RWPE1 (cell line): Measurements from ENCODE around the gene WNT9B.

Experiments used
- CTCF ChIA-PET: fragments of 350-600 bp; sonication (Branson Sonifier 250); formaldehyde crosslinking; extraction: SDS; loops from one replicate; lab custom pipeline; 2021; lab: Yijun Ruan, JAX
- POLR2A ChIA-PET: fragments of 400-600 bp; formaldehyde crosslinking; extraction: SDS; loops from one replicate; lab custom pipeline; 2020; ENCODE audit warnings: antibody characterized with exemption; ENCODE audit not compliant: low non-redundant PET; lab: Yijun Ruan, JAX
- DNase-seq: peaks from one replicate; pipeline ENCODE4 v3.0.0; 2012; ENCODE audit warnings: low spot score
- H3K27ac ChIP-seq: fragments of 450-650 bp; 2 replicates; pipeline ENCODE4 v1.5.1; 2017
- TF ChIP-seq, protein P1 (sequence below): fragments of 450-650 bp; conservative IDR thresholded peaks from 2 replicates; pipeline ENCODE4 v1.5.1; 2017; ENCODE audit warnings: low read depth, mild to moderate bottlenecking

The WNT9B gene

DNA sequence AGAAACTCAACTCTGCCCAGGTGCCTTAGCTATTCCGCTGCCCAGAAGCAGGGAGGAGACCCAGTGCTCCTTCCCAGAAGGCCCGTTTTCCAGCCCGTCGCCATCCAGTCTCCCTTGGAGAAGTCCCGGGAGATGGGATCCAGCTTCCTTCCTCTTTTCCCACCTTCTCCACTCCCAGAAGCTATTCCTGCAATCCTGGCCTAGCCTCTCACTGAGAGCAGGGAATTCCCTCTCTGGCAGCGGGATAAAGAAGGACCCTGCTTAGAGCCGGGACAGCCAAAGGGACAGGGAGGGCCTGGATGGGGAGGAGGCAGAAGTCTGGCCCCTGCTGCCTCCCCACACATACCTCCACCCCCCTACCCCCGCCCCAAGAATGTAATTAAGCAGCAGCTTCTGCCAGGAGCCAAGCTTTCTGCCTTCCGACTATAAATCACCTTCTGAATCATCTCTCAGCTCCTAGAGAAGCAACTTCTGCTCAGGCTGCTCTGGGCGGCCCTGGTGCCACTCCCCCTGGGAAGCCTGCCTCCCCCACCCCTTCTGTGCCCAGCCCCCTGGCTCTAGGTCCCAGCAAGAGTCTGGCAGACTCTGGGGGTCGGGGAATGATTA is 39.3 kb upstream of the WNT9B start:
- CTCF ChIA-PET, result interaction anchor here (0.6 to 0.9 kb wide), 2 partner anchors 10 to 24 kb away, joined by 3 to 4 read pairs; no protein-coding TSS in a partner anchor
- DNase-seq, result peak; percentile 49
- POLR2A ChIA-PET, result interaction anchor here (0.6 kb wide), 1 partner anchor 68 kb away, joined by 3 read pairs; no protein-coding TSS in a partner anchor
- TF ChIP-seq, protein P1, sequence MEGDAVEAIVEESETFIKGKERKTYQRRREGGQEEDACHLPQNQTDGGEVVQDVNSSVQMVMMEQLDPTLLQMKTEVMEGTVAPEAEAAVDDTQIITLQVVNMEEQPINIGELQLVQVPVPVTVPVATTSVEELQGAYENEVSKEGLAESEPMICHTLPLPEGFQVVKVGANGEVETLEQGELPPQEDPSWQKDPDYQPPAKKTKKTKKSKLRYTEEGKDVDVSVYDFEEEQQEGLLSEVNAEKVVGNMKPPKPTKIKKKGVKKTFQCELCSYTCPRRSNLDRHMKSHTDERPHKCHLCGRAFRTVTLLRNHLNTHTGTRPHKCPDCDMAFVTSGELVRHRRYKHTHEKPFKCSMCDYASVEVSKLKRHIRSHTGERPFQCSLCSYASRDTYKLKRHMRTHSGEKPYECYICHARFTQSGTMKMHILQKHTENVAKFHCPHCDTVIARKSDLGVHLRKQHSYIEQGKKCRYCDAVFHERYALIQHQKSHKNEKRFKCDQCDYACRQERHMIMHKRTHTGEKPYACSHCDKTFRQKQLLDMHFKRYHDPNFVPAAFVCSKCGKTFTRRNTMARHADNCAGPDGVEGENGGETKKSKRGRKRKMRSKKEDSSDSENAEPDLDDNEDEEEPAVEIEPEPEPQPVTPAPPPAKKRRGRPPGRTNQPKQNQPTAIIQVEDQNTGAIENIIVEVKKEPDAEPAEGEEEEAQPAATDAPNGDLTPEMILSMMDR, result no peak
- H3K27ac ChIP-seq, result peak overlapping the region; percentile 65

DNA sequence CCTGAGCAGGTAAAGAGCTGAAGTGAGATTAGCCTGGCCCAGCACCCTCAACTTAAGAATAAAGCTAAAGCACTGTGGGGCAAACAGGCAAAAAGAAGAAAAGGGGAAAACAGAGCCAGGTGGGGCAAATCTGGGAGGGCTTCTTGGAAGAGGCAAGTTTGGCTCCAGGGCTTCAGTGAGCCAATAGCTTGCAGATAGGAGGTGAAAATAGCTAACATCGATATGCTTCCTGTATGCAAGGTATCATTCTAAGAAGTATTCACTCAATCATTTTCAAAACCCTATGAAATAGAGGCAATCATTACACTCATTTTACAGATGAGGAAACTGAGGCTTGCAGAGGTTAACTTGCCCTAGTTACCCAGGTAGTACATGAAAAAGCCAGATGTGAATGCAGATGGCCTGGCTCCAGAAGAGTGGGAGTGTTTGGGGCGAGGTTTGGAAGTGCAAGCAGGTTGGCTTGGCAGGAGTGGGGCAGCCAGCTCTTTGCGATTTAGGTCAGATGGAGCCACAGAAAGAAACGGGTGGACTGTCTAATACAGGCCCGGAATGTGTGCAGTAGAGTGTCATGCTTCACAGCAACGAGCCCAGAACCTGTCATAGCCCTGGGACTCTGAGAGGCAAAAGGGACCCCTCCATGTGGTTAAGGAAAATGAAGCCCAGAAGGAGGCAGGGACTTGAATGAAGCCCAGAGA is 38.6 kb upstream of the WNT9B start:
- TF ChIP-seq, protein P1, result no peak
- no peak for DNase-seq
- peak overlapping the region; percentile 65 for H3K27ac ChIP-seq
- POLR2A ChIA-PET, result interaction anchor here (0.6 kb wide), 1 partner anchor 69 kb away, joined by 3 read pairs; no protein-coding TSS in a partner anchor
- CTCF ChIA-PET, result interaction anchor here (0.9 to 1.1 kb wide), 2 partner anchors 9 to 23 kb away, joined by 3 to 4 read pairs; no protein-coding TSS in a partner anchor

DNA sequence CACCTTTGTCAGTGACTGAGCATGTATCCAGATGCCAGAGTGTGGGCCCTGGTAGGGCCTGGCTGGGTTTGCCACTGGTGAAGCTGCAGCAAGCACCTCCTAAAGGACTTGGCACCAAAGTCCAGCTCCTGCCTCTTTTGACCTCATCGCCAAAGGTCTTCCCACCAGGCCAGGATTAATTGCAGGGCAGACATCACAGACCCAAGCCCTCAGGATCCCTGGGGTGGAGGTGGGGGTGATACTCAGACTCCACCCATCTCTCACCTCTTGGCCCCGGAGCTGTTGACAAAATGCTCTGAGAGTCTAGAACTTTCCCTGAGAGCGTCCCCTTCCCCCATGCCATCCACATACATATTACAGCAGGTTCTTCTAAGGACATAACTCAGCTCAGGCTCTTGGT is 37.5 kb upstream of the WNT9B start:
- CTCF ChIA-PET, result interaction anchor here (0.6 to 1.1 kb wide), 2 partner anchors 22 to 626 kb away, joined by 3 to 4 read pairs; no protein-coding TSS in a partner anchor
- no peak overlapping the region for H3K27ac ChIP-seq
- POLR2A ChIA-PET, result no interaction called here
- TF ChIP-seq, protein P1, result no peak
- no peak for DNase-seq

DNA sequence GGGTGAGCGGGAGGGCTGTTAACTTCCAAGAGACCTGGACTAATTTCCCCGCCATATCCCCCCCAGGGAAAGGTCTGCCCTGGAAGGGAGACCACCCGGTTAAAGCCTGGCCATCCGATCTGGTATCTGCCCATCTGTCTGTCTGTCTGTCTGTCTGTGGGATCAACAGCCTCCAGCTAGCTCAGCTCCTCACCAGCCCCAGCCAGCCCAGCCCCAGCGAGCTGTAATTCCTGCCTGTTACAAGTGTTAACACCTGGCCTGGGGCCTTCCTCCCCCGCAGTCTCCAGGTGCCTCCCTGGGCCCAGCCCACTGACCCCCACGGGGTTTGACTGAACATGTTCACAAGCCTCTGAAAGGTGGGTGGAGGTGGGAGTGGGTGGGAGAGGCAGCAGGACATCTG is 36.9 kb upstream of the WNT9B start:
- CTCF ChIA-PET, result no interaction called here
- TF ChIP-seq, protein P1, result no peak
- DNase-seq, result no peak
- H3K27ac ChIP-seq, result no peak overlapping the region
- POLR2A ChIA-PET, result no interaction called here

DNA sequence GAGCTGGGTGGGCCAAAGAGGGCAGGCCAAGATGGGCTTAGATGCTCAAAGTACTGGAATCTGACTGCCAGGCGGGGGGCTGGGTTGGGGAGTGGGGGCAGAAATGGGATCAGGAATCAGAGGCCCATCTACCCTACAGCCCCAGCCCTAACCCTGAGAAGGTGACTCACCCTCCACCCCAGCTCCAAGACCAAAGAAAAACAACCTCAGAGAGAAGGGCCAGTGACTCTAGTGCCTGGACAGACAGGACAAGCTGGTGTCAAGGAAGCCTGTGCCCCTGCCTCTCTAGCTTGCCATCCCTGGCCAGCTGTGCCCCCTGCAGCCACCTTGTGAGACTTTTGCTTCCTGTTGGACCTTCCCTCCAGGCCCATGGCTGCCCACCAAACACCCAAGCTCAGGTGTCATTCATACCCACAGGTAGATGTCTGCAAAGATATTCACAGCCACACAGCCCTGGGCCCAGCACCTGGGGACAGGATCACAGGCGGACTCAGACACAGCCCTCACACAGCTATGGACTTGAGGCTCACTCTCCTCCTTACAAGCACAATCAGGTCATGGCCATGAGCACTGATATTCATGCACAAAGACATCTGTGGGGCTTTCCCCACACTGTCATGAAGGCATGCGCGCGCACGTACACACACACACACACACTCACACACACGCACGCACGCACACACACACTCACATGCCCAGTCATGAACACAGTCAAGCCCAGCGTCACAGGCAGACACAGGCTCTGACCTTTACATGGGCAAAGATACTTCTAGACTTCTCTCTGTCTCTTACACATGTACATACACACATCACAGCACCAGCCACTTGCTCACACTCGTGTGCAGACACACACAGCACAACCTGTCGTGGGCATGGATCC is 35.7 kb upstream of the WNT9B start:
- DNase-seq, result no peak
- H3K27ac ChIP-seq, result no peak overlapping the region
- TF ChIP-seq, protein P1, result no peak
- ChIA-PET CTCF (no interaction called here), POLR2A (no interaction called here)
